ENCODE measurements around the gene C1orf115.

Gene C1orf115

GRCh38 chr1:220746851-220747250 lies 56.7 kb downstream of the C1orf115 start:
- Histone ChIP-seq H3K9me3 (replicated peaks in 1 of 2; ENCODE audit: control insufficient read depth in 2 of 2, insufficient read depth in 1 of 2, low read depth in 1 of 2, low read length in 2 of 2) (no peaks in the 10 kb centered on the region), H2AK5ac (ENCODE audit: low read depth, low read length) (no peak overlapping the region), H2AFZ (ENCODE audit: low read length) (peak overlapping the region; percentile 97), H3K18ac (ENCODE audit: low read length) (no peak overlapping the region), H3K4me3 (ENCODE audit: low read length in 2 of 2) (no peak overlapping the region), H3K4me2 (ENCODE audit: insufficient read depth, low read length, poor library complexity, severe bottlenecking) (no peak overlapping the region), H3K79me1 (ENCODE audit: low read depth, low read length) (no peaks in the 10 kb centered on the region), H2BK120ac (ENCODE audit: low read depth, low read length) (no peak overlapping the region), H3K36me3 (replicated peaks in 1 of 2; ENCODE audit: control insufficient read depth in 2 of 2, insufficient read depth in 2 of 2, low read length in 2 of 2) (no peaks in the 10 kb centered on the region), H3K9ac (ENCODE audit: low read depth, low read length, poor library complexity) (no peak overlapping the region), H3K14ac (ENCODE audit: low read length) (no peak overlapping the region), H4K8ac (ENCODE audit: low read depth, low read length) (no peak overlapping the region), H2BK5ac (ENCODE audit: low read length) (no peak overlapping the region), H3K23ac (ENCODE audit: low read depth, low read length, poor library complexity) (no peak overlapping the region), H2BK15ac (ENCODE audit: low read length) (no peak overlapping the region), H3K4ac (ENCODE audit: low read length) (no peak overlapping the region), H3K27me3 (ENCODE audit: control insufficient read depth in 3 of 3, insufficient read depth in 3 of 3, low read depth in 1 of 3, low read length in 3 of 3) (peaks cover 8 to 40% (median 29%) of the 10 kb centered on the region in 3 experiments), H4K91ac (ENCODE audit: low read depth, low read length, poor library complexity) (no peak overlapping the region), H2BK12ac (ENCODE audit: low read length) (no peak overlapping the region), H3K27ac (replicated peaks; ENCODE audit: low read length) (no peak overlapping the region), H3K4me1 (ENCODE audit: control insufficient read depth in 2 of 2, insufficient read depth in 1 of 2, low read depth in 1 of 2, low read length in 2 of 2) (peaks cover 2 to 3% of the 10 kb centered on the region in 2 donors)
- no CpG with 5 or more reads among the region's 3 CpGs for WGBS, 2 donors (ENCODE audit: extremely low coverage in 2 of 2, insufficient read length in 2 of 2, insufficient replicate concordance in 1 of 2)
- DNase-seq (ENCODE audit: low spot score) = no peak

GRCh38 chr1:220747437-220748088 lies 57.4 kb downstream of the C1orf115 start:
- peak overlapping the region; percentile 77 for H3K9ac ChIP-seq (ENCODE audit: low read depth, low read length, poor library complexity)
- H3K4me3 ChIP-seq (ENCODE audit: low read length in 2 of 2) = peak overlapping the region; percentile 72
- no peak overlapping the region for H2BK5ac ChIP-seq (ENCODE audit: low read length)
- H3K18ac ChIP-seq (ENCODE audit: low read length) = peak overlapping the region; percentile 31
- no peak overlapping the region for H4K8ac ChIP-seq (ENCODE audit: low read depth, low read length)
- H2BK12ac ChIP-seq (ENCODE audit: low read length) = no peak overlapping the region
- no peaks in the 10 kb centered on the region for H3K9me3 ChIP-seq (replicated peaks in 1 of 2; ENCODE audit: control insufficient read depth in 2 of 2, insufficient read depth in 1 of 2, low read depth in 1 of 2, low read length in 2 of 2)
- H2BK15ac ChIP-seq (ENCODE audit: low read length) = no peak overlapping the region
- no peak overlapping the region for H3K27ac ChIP-seq (replicated peaks; ENCODE audit: low read length)
- no CpG with 5 or more reads among the region's 18 CpGs for WGBS, 2 donors (ENCODE audit: extremely low coverage in 2 of 2, insufficient read length in 2 of 2, insufficient replicate concordance in 1 of 2)
- H3K79me1 ChIP-seq (ENCODE audit: low read depth, low read length) = no peaks in the 10 kb centered on the region
- peak overlapping the region; percentile 99 for H3K4me2 ChIP-seq (ENCODE audit: insufficient read depth, low read length, poor library complexity, severe bottlenecking)
- no peak overlapping the region for H3K23ac ChIP-seq (ENCODE audit: low read depth, low read length, poor library complexity)
- DNase-seq (ENCODE audit: low spot score) = no peak
- no peak overlapping the region for H3K4ac ChIP-seq (ENCODE audit: low read length)
- H2BK120ac ChIP-seq (ENCODE audit: low read depth, low read length) = no peak overlapping the region
- H2AK5ac ChIP-seq (ENCODE audit: low read depth, low read length) = no peak overlapping the region
- H3K14ac ChIP-seq (ENCODE audit: low read length) = no peak overlapping the region
- H4K91ac ChIP-seq (ENCODE audit: low read depth, low read length, poor library complexity) = no peak overlapping the region
- peak overlapping the region; percentile 97 for H2AFZ ChIP-seq (ENCODE audit: low read length)
- H3K4me1 ChIP-seq (ENCODE audit: control insufficient read depth in 2 of 2, insufficient read depth in 1 of 2, low read depth in 1 of 2, low read length in 2 of 2) = peaks cover 2 to 3% of the 10 kb centered on the region in 2 donors
- no peaks in the 10 kb centered on the region for H3K36me3 ChIP-seq (replicated peaks in 1 of 2; ENCODE audit: control insufficient read depth in 2 of 2, insufficient read depth in 2 of 2, low read length in 2 of 2)
- H3K27me3 ChIP-seq (ENCODE audit: control insufficient read depth in 3 of 3, insufficient read depth in 3 of 3, low read depth in 1 of 3, low read length in 3 of 3) = peaks cover 8 to 40% (median 25%) of the 10 kb centered on the region in 3 experiments

- Histone ChIP-seq H2BK12ac (ENCODE audit: low read length) (no peak within 1 kb of the TSS), H3K14ac (ENCODE audit: low read length) (no peak within 1 kb of the TSS), H2AFZ (ENCODE audit: low read length) (peak within 1 kb of the TSS; percentile 97), H3K9me3 (replicated peaks in 1 of 2; ENCODE audit: control insufficient read depth in 2 of 2, insufficient read depth in 1 of 2, low read depth in 1 of 2, low read length in 2 of 2) (no peaks in the 10 kb centered on the region), H3K79me1 (ENCODE audit: low read depth, low read length) (no peaks in the 10 kb centered on the region), H3K9ac (ENCODE audit: low read depth, low read length, poor library complexity) (peak within 1 kb of the TSS; percentile 77), H3K4ac (ENCODE audit: low read length) (no peak within 1 kb of the TSS), H3K27me3 (ENCODE audit: control insufficient read depth in 3 of 3, insufficient read depth in 3 of 3, low read depth in 1 of 3, low read length in 3 of 3) (peaks cover 8 to 40% (median 25%) of the 10 kb centered on the region in 3 experiments), H3K4me2 (ENCODE audit: insufficient read depth, low read length, poor library complexity, severe bottlenecking) (peak within 1 kb of the TSS; percentile 99), H3K18ac (ENCODE audit: low read length) (peak within 1 kb of the TSS; percentile 68), H2BK120ac (ENCODE audit: low read depth, low read length) (no peak within 1 kb of the TSS), H3K4me3 (ENCODE audit: low read length in 2 of 2) (peak within 1 kb of the TSS; percentile 72), H2BK5ac (ENCODE audit: low read length) (no peak within 1 kb of the TSS), H4K8ac (ENCODE audit: low read depth, low read length) (no peak within 1 kb of the TSS), H3K27ac (replicated peaks; ENCODE audit: low read length) (no peak within 1 kb of the TSS), H3K4me1 (ENCODE audit: control insufficient read depth in 2 of 2, insufficient read depth in 1 of 2, low read depth in 1 of 2, low read length in 2 of 2) (peaks cover 2 to 3% of the 10 kb centered on the region in 2 donors), H2AK5ac (ENCODE audit: low read depth, low read length) (no peak within 1 kb of the TSS), H3K23ac (ENCODE audit: low read depth, low read length, poor library complexity) (peak within 1 kb of the TSS; percentile 96), H4K91ac (ENCODE audit: low read depth, low read length, poor library complexity) (no peak within 1 kb of the TSS), H3K36me3 (replicated peaks in 1 of 2; ENCODE audit: control insufficient read depth in 2 of 2, insufficient read depth in 2 of 2, low read length in 2 of 2) (no peaks in the 10 kb centered on the region), H2BK15ac (ENCODE audit: low read length) (peak within 1 kb of the TSS; percentile 31)
- peak; percentile 39 for DNase-seq (ENCODE audit: low spot score)
- no CpG with 5 or more reads among the region's 77 CpGs for WGBS, 2 donors (ENCODE audit: extremely low coverage in 2 of 2, insufficient read length in 2 of 2, insufficient replicate concordance in 1 of 2)
Observed at GRCh38 chr1:220748089-220748934, 58.1 kb downstream of the C1orf115 start, which contains the start of gene MTARC2. MTARC2 (plus strand) TSS chr1:220748322; CDS start chr1:220748532, 210 bp downstream.
